Effector CD4-positive, alpha-beta T cell (primary cell): Measurements from ENCODE around the gene DIS3L2.
"Not testable (repeated sequence)": the region's sequence is repeated elsewhere in the genome, so short reads cannot be mapped to it uniquely, and the experiment has no call there.

Source experiments
- DNase-seq: peaks from one replicate; pipeline ENCODE4 v3.0.0-alpha.2; 2020

The DIS3L2 gene

GRCh38 chr2:232307854-232308253 lies 346.3 kb downstream of the DIS3L2 start:
- DNase-seq, result no peak

- DNase-seq, result no peak
These were observed 347.5 kb downstream of the DIS3L2 start for GRCh38 chr2:232308986-232309385.

GRCh38 chr2:232309592-232309991 lies 348.1 kb downstream of the DIS3L2 start:
- DNase-seq, result no peak

GRCh38 chr2:232310121-232310520 lies 348.6 kb downstream of the DIS3L2 start:
- no peak for DNase-seq

GRCh38 chr2:232310696-232311095 lies 349.2 kb downstream of the DIS3L2 start:
- DNase-seq, result no peak

- not testable (repeated sequence) for DNase-seq
These were observed 352.1 kb downstream of the DIS3L2 start for GRCh38 chr2:232313645-232314044.

- peak; percentile 61 for DNase-seq
These were observed 353.8 kb downstream of the DIS3L2 start for GRCh38 chr2:232315049-232315922.

GRCh38 chr2:232315923-232316299 lies 354.4 kb downstream of the DIS3L2 start:
- no peak for DNase-seq

- no peak for DNase-seq
These were observed 355.2 kb downstream of the DIS3L2 start for GRCh38 chr2:232316461-232317330.

GRCh38 chr2:232318169-232318855 lies 356.8 kb downstream of the DIS3L2 start:
- DNase-seq, result no peak

GRCh38 chr2:232319067-232319802 lies 357.7 kb downstream of the DIS3L2 start:
- no peak for DNase-seq

GRCh38 chr2:232319803-232320442 lies 358.4 kb downstream of the DIS3L2 start:
- no peak for DNase-seq

GRCh38 chr2:232320443-232320803 lies 358.9 kb downstream of the DIS3L2 start:
- DNase-seq, result no peak

- DNase-seq, result no peak
These were observed 359.8 kb downstream of the DIS3L2 start for GRCh38 chr2:232321156-232321816.

- no peak for DNase-seq
These were observed 360.5 kb downstream of the DIS3L2 start for GRCh38 chr2:232321817-232322559.

- no peak for DNase-seq
These were observed 361.2 kb downstream of the DIS3L2 start for GRCh38 chr2:232322560-232323327.

GRCh38 chr2:232323328-232323650 lies 361.8 kb downstream of the DIS3L2 start:
- DNase-seq, result no peak

GRCh38 chr2:232323967-232324366 lies 362.5 kb downstream of the DIS3L2 start:
- not testable (repeated sequence) for DNase-seq

GRCh38 chr2:232324778-232325177 lies 363.3 kb downstream of the DIS3L2 start:
- DNase-seq, result no peak
